ENCODE results near the gene FOXJ3.
A peak's percentile ranks its signal among the peaks of the same experiment; 100 is the strongest.

The FOXJ3 gene

GRCh38 chr1:42163536-42164503, 171.2 kb downstream of the FOXJ3 start:
- no peak for DNase-seq

- DNase-seq: no peak
Measured at GRCh38 chr1:42163114-42163513, 171.9 kb downstream of the FOXJ3 start.

GRCh38 chr1:42162181-42162580, 172.9 kb downstream of the FOXJ3 start:
- no peak for DNase-seq

DNA sequence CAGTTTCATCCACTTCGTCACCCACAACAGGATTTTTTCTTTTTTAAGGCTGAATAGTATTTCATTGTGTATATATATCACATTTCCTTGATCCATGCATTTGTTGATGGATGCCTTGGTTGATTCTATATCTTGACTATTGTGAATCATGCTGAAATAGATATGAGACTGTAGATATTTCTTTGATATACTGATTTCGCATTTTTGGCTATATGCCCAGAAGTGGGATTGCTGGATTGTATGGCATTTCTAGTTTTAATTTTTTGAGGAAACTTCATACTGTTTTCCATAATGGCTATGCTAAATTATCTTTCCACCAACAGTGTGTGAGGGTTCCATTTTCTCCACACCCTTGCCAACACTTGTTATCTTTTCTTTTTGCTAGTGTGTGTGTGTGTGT, 176.8 kb downstream of the FOXJ3 start:
- no peak for DNase-seq

- no peak for DNase-seq
Measured at GRCh38 chr1:42157667-42158066, 177.4 kb downstream of the FOXJ3 start.

- DNase-seq: no peak
Measured at GRCh38 chr1:42155362-42155761, 179.7 kb downstream of the FOXJ3 start.

GRCh38 chr1:42154685-42155084, 180.3 kb downstream of the FOXJ3 start:
- no peak for DNase-seq

DNA sequence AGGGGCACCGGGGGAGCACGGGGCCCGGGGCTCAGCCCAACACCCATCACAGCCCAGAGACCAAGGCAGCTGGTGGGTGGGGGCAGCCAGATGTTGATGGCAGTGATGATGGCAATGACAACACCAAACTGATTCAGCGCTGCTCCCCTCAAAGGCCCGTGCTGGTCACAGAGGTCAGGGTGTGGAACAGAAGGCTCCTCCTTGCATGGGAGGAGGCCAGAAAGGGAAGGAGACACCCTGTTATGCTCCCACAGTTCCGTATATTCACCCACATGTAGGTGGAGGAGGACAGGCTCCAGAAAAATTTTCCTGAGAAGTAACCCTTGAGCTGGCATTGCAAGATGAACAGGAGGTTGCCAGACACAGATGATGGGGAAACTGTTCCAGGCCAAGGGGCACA, 181.4 kb downstream of the FOXJ3 start:
- DNase-seq: no peak

- DNase-seq: no peak
Measured at GRCh38 chr1:42152907-42153600, 182.0 kb downstream of the FOXJ3 start, which contains the start of gene GUCA2B. Gene GUCA2B, plus strand, starts transcription at chr1:42153410. Its CDS starts 41 bp downstream, at chr1:42153451.

GRCh38 chr1:42152119-42152518, 182.9 kb downstream of the FOXJ3 start:
- DNase-seq: no peak

DNA sequence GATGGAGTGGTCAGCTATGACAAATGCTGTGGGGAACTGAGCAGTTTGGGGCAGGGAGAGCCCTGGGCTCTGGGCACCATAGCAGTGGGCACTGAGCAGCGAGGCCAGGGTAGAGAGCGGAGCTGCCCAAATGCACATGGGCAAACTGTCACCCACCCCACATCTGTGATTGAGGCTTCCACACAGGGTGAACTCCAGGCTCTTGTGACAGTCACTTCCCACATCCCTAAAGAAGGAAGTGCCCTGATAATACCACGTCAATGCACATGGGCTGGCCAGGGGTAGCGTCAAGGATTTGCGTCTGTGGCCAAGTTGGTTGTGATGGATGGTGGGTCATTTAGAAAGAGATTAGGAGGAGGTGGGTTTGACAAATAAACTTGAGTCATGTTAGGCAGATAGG, 184.4 kb downstream of the FOXJ3 start:
- DNase-seq: no peak

- DNase-seq: no peak
Measured at GRCh38 chr1:42148166-42148565, 186.9 kb downstream of the FOXJ3 start.

DNA sequence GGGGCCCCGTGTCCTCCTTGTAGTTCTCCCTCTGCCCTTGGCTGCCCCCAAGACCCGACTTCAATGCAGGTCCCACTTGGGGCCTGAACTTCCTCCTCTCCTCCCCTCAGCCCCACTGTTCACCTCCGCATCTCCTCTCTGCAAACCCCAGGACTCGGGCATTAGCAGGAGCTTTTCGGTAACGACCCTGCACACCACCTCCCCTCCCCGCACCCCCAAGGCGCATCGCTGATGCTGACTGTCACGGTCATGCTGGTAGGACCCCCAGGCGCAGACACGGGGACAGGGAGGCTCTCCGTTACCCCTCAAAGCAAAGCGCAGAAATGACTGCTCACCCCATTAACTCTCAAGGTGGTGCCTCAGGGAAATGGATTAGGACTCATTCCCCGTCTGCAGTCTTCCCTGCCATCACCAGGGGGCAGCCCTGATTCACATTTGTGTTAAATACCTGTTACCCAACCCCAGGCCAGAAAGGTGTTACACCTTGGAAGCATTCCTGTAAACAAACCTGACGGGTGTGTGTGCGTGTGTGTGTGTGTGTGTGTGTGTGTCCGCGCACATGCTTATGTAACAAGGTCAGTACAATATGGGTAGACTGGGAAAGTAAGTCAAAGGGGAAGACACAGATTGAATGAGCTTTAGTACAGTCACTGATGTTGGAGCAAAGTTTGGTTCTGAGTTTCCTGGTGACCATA, 188.3 kb downstream of the FOXJ3 start:
- DNase-seq: peak; percentile 60

DNA sequence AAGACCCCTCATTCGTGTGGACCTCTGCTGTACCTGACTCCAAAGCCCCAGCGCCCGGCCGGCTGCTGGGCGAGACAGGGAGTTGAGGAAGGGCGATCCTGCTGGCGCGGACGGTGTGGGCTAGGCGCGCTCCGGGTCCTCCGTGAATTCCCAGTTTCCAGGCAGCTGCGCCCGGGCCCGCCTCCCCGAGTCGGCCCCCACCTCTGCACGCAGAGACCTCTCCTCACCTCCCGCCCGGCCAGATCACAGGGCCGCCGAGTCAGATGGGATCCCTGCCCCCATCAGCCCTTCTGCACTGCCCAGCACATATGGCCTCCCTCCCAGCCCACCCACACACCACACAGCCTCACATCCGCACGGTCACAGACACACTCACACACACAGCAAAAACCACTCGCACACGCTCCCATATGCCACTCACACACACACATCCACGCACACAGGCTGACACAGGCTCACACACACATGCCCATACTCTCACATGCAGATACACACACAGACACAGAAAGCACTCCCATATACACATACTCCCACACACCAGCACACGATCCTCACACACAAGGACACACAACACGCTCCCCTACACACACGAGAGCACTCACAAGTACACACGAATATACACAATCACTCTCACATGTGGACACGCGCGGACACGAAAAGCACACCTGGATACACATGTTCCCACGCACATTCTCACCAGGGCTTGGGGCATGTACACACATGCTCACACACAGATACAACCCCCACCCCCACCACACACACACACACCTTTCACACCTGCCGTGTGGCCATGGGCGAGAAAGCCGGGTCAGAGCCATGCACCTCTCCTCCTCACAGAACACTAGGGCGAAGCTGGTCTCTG, 189.0 kb downstream of the FOXJ3 start:
- no peak for DNase-seq

- DNase-seq: no peak
Measured at GRCh38 chr1:42145389-42145716, 189.7 kb downstream of the FOXJ3 start.

DNA sequence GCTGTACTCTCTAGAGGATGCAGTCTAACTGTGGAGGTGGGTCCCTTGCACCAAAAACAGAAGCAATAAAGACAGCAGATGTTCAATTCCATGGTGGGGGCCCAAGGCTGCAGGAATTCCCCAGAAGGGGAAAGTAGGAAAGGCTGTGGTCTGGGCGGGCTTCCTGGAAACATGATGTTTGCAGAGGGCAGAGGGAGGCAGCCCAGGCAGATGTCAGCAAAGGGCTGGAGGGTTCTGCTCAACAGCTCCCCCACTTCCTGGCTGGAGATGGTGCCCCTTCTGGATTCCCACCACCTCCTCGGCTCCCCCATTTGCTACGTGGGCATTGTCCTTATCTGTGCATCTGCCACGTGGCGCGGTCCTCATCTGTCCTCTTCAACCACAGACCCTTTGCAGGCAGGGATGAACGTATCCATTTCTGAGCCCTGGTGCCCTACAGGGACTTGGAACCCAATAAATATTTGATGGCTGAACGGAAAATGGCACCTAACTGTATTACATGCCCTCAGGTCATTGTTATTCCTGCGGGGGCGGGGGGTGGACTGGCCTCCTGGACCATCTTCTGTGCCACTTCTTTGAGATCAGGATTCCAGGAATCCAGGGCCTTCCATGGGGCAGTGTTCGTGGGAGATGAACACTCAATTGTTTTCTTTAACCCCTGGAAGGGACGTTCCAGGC, 190.2 kb downstream of the FOXJ3 start:
- DNase-seq: no peak

GRCh38 chr1:42143896-42144710, 190.9 kb downstream of the FOXJ3 start:
- no peak for DNase-seq

- DNase-seq: no peak
Measured at GRCh38 chr1:42142894-42143675, 191.9 kb downstream of the FOXJ3 start.

GRCh38 chr1:42141978-42142377, 193.1 kb downstream of the FOXJ3 start:
- no peak for DNase-seq

DNA sequence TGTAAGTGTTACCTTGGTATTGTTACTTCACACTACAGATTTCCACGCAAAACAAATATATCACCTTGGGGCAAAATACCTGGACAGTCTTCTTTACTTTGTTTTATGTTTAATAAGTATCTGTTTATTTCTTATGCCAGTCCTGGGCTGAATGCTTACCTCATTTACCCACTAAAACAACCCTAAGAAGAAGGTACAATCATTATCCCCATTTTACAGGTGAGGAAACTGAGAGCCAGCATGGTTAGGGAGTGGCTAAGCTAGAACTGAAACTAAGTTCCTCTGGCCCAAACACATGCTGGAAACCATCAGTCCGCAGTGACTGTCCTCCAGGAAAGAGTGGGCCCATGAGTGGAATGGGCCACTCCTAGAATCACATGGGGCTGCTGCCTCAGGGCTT, 194.8 kb downstream of the FOXJ3 start:
- no peak for DNase-seq
